GM19324 (cell line): ENCODE measurements around the gene USP22.
"Not testable (repeated sequence)": the region's sequence is repeated elsewhere in the genome, so short reads cannot be mapped to it uniquely, and the experiment has no call there.

Source experiments
- ATAC-seq: cut with Tn5 transposase; IDR thresholded peaks from one replicate; pipeline ENCODE4 v1.9.1; 2021; ENCODE audit warnings: mild to moderate bottlenecking, moderate library complexity; ENCODE audit not compliant: unreplicated experiment, low FRiP score

The USP22 gene

DNA sequence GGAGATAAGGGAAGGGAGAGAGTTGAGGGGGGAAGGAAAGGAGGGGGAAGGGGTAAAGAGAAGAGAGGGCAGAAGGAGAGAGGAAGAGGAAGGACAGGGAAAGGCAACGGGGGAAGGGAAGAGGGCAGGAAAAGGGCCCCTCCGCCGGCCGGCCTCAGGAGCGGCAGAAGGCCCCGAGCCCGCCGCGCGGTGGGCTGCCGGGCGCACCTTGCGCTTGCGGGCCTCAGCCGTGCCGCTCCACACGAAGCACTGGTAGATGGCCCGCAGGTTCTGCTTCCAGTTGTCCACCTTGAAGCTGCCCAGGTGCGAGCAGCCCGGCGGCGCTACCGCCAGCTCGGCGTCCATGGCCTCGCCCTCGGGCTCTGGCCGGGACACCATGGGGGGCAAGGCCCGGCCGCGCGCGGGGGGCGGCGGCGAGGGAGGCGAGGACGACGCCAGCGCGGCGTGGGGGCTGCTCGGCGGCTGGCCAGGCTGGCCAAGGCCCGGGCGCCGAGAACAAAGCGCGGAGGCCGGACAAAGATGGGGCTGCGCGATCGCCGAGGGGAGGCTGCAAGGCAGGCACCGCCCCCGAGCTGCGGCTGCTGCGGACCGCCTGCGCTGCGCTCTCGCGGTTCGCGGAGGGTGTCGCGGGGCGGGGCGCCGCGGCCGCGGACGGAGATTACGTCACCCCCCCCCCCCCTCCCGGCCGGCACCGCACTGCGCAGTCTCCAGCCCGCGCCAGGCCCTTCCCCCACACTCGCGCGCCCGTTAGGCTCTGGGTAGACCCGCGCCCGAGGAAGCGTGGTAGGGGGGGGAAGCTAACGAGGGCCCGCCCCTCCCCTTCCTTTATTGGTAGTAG, at the start of gene USP22:
USP22 (minus strand) TSS at position 554 of the 838 bp plus-strand sequence; CDS start at position 378, 176 bp downstream.
- peak; percentile 77 for ATAC-seq

- no peak for ATAC-seq
These were observed 48.2 kb upstream of the USP22 start for GRCh38 chr17:21090902-21091618.

DNA sequence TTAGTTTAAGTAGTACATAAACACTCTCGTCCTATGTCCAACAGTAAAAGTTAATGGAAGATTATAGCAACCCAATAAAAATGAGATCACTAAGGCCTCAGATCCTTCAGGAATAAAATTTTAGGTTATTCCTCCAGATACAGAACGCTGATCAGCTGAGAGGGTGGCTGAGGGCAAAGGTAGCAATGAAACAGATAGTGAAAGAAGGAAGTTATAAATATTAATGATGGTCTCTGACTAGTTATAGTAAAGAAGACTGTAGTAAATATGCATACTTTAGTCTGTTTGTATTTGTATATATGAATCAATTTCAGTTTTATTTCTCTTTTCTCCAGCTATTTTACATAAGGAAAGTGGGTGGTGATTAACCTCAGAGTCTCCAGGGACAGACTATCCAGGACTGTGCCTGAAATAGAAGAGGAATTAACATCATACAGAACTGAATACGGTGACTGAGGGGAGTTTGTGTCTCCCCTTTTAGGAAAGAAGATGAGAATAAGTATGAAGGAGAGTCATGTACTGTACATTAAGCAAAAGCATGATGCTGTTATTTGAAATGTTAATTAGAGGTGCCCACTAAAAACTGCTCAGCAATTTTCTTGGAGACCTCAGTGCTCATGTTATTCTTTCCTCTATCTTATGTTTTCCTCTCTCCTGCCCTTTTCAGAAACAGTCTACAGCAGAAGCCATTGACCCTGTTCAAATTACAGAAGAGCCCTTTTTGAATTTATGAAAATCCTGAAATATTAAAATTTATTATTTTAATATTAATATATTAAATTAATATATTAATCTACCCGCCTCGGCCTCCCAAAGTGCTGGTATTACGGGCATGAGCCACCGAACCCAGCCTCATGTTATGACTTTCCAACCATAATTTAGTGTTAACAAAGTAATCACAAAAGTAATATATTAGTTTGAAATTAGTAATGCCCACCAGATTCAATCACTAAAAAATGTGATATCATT, 47.4 kb upstream of the USP22 start:
- ATAC-seq = peak; percentile 83

GRCh38 chr17:21089145-21089544, 46.3 kb upstream of the USP22 start:
- no peak for ATAC-seq

DNA sequence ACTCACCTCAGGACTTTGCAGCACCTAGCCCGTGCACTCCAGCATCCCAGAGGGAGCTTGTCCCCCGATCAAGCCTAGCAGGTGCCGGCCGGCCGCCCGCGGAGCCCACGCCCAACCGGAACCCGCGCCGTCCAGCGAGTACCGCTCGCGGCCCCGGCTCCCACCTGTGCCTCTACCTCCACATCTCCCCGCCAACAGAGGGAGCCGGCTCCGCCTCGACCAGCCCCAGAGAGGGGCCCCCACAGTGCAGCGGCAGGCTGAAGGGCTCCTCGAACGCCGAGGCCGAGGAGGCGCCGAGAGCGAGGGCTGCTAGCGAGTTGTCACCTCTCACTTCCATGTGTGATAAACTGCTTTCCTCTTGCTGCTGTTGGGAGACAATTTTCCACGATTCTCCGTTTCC, 42.9 kb upstream of the USP22 start:
- no peak for ATAC-seq

DNA sequence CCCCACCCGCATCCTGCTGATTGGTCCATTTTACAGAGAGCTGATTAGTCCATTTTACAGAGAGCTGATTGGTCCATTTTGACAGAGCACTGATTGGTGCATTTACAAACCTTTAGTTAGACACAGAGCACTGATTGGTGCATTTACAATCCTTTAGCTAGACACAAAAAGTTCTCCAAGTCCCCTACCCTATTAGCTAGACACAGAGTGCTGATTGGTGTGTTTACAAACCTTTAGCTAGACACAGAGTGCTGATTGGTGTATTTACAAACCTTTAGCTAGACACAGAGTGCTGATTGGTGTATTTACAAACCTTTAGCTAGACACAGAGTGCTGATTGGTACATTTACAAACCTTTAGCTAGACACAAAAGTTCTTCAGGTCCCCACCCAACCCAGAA, 42.5 kb upstream of the USP22 start:
- ATAC-seq = not testable (repeated sequence)

- ATAC-seq = no peak
These were observed 39.2 kb upstream of the USP22 start for GRCh38 chr17:21082001-21082436.

GRCh38 chr17:21079196-21079595, 36.4 kb upstream of the USP22 start:
- no peak for ATAC-seq

DNA sequence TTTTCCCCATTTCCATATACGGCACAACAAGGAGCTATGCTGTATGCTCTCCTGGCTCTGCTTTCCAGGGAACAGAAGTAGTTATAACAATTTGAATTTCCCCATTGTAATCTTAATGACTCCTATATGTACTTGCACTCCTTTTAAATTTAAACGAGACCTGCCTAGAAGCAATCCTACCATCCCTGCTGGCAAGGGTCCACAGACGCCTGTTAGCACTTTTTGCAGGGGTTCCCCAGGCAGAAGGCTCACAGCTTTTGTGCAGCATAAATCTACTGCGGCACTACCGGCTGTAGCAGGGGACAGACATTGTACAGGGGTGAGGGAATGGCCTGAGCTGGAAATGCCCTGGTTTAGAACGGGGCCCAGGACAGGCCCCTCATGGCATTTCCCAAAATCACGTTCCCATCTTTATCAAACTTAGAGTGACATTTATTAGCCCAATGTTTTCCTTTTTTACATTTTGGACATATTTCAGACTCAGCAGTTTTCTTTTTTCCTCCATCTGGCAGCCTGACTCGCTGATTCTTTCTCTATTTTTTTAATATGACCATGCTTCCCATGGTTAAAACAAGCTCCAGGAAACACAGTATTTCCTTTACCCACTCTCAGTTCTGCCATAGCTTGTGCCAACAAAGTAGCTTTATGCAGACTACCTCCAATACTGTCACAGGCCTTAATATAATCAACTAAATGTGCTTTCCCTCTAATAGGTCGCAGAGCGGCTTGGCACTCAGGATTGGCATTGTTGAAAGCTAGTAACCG, 35.4 kb upstream of the USP22 start:
- ATAC-seq = no peak

- ATAC-seq = no peak
These were observed 34.5 kb upstream of the USP22 start for GRCh38 chr17:21077281-21077680.

- ATAC-seq = no peak
These were observed 33.4 kb upstream of the USP22 start for GRCh38 chr17:21076242-21076641.

GRCh38 chr17:21075739-21076085, 32.9 kb upstream of the USP22 start:
- ATAC-seq = no peak

DNA sequence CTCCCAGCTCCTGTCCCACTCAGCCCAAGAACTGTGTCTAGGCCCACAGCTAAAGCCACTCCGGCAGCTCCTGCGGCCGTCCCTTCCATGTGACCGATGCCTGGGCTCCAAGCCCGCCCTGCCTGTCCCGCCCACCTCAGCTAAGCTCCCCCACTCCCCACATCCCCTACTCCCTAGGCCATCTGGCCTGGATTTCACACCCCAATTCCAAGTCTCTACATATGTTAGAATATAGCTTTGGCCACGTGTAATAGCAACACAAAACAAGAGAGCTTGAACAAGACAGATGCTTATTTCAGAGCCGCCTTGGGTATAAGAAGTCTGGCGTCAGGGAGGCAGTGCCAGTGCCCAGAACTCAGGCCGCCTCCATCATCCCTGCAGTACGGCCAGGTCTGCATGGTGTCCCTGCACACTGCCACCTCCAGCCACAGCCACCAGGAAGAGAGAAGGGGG, 30.0 kb upstream of the USP22 start:
- ATAC-seq = no peak

DNA sequence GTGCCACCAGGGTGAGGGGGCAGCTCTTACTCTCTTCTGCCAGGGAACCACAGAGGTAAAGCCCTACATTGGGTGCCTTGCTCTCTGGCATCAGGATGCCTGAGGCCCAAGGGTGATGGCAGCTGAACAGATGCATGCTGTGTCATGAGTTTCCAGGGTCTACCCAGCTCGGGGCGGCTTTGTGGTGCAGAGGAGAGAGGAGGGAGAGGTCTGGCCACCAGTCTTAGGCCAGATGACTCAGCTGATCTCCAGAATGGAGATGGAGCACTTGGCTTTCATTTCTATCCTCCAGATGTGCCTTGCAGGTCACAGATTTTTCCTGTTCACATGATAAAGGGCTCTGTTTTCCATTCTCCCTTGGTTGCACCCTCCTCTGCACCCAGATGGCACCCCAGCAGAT, 23.6 kb upstream of the USP22 start:
- no peak for ATAC-seq

DNA sequence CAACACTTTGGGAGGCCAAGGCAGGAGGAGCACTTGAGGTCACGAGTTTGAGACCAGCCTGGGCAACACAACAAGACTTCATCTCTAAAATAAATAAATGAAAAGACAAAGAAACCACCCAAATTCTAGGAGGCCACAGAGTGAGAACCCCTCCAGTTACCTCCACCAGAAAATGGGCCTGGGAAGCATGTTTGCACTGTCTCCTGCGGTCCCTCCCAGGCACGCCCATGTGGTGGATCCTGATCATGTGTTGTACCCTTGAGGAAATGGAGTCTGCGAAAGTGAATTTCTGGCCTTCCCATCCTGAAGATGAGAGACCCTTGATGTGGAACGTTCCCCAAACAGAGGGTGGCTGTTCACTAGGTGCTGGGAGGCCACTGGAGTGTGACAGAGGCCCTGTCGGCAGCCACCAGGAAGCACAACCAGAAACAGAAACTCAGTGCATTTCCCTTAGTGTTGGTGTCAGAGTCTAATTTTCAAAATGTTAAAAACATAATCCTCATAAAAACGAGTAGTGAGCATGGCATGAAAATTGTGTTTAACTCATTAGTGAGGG, 19.2 kb upstream of the USP22 start:
- peak; percentile 63 for ATAC-seq

GRCh38 chr17:21061158-21061835, 18.5 kb upstream of the USP22 start:
- ATAC-seq = no peak

- ATAC-seq = no peak
These were observed 16.9 kb upstream of the USP22 start for GRCh38 chr17:21059761-21060160.

GRCh38 chr17:21058098-21058893, 15.5 kb upstream of the USP22 start:
- no peak for ATAC-seq
